CD4-positive, alpha-beta T cell treated with Interleukin-10 for 1 hour (primary cell): ENCODE results near the gene THOC5.
"Not testable (repeated sequence)": the region's sequence is repeated elsewhere in the genome, so short reads cannot be mapped to it uniquely, and the experiment has no call there.

Source experiments
- DNase-seq: peaks from one replicate; pipeline ENCODE4 v3.0.0-alpha.2; 2020

Gene THOC5

GRCh38 chr22:29553351-29554224 lies at the start of gene THOC5:
Gene THOC5, minus strand, starts transcription at chr22:29553757. Its CDS starts 4,610 bp downstream, at chr22:29549147.
- DNase-seq = peak; percentile 90

GRCh38 chr22:29598684-29599020 lies 45.1 kb upstream of the THOC5 start:
- DNase-seq = no peak

GRCh38 chr22:29597871-29598683 lies 44.5 kb upstream of the THOC5 start:
- DNase-seq = not testable (repeated sequence)

GRCh38 chr22:29596408-29596807 lies 42.9 kb upstream of the THOC5 start:
- no peak for DNase-seq

- not testable (repeated sequence) for DNase-seq
Observed at GRCh38 chr22:29594447-29594846, 40.9 kb upstream of the THOC5 start.

GRCh38 chr22:29593923-29594322 lies 40.4 kb upstream of the THOC5 start:
- DNase-seq = no peak

GRCh38 chr22:29587938-29588699 lies 34.6 kb upstream of the THOC5 start:
- no peak for DNase-seq

- not testable (repeated sequence) for DNase-seq
Observed at GRCh38 chr22:29586193-29586705, 32.7 kb upstream of the THOC5 start.

GRCh38 chr22:29584975-29585374 lies 31.4 kb upstream of the THOC5 start:
- DNase-seq = no peak

- no peak for DNase-seq
Observed at GRCh38 chr22:29581799-29582198, 28.2 kb upstream of the THOC5 start.

GRCh38 chr22:29580200-29580810 lies 26.7 kb upstream of the THOC5 start:
- no peak for DNase-seq

- no peak for DNase-seq
Observed at GRCh38 chr22:29578462-29579200, 25.1 kb upstream of the THOC5 start.

- DNase-seq = no peak
Observed at GRCh38 chr22:29574762-29575450, 21.3 kb upstream of the THOC5 start.

GRCh38 chr22:29570912-29571549 lies 17.5 kb upstream of the THOC5 start:
- no peak for DNase-seq

- no peak for DNase-seq
Observed at GRCh38 chr22:29570456-29570855, 16.9 kb upstream of the THOC5 start.

- no peak for DNase-seq
Observed at GRCh38 chr22:29569011-29569678, 15.6 kb upstream of the THOC5 start.

- DNase-seq = no peak
Observed at GRCh38 chr22:29567338-29567737, 13.8 kb upstream of the THOC5 start.

- DNase-seq = not testable (repeated sequence)
Observed at GRCh38 chr22:29566513-29566912, 13.0 kb upstream of the THOC5 start.

- DNase-seq = no peak
Observed at GRCh38 chr22:29563652-29564460, 10.3 kb upstream of the THOC5 start.
